ENCODE data around the gene ENTPD6. TPM values are rescaled to one million over a fixed set of nuclear protein-coding genes. Genes with fewer than 3 reads are reported as not detected.
"Not testable (repeated sequence)": the region's sequence is repeated elsewhere in the genome, so short reads cannot be mapped to it uniquely, and the experiment has no call there.

Gene ENTPD6
- 26.9 TPM for polyA plus RNA-seq

DNA sequence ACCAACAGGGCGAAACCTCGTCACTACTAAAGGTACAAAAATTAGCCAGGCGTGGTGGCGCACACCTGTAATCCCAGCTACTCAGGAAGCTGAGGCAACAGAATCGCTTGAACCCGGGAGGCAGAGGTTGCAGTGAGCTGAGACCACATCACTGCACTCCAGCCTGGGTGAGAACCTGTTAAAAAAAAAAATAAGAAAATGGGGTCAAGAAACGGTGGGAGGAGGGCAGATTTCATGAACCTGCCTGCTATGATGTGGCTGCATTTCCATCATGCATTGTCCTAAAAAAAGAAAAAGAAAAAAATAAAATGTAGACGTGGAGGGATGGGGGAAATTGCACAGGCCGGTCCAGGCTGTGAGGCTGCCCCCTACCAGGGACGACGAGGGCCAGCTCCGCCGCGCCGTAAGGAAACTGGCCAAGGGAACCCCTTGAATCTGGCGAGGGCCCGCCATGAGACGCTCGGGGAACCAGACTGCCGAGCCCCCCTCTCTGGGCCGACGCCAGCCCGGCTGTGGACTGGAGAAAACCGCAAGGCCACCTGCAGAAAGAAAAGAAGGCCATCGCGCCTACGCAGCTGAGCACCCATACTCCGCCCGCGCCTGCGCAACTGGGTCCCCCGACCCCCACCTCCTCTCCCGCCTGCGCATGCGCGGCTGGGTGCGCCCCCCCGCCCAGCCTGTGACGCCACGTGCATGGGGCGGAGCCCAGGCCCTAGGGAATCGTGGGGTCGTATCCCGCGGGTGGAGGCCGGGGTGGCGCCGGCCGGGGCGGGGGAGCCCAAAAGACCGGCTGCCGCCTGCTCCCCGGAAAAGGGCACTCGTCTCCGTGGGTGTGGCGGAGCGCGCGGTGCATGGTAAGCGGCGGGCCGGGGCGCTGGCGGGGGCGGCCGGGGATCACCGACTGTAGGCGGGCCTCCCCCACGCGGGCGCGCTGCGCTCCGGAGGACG, at the start of gene ENTPD6:
Gene ENTPD6, plus strand, starts transcription at position 699 of the 948 bp plus-strand sequence. CDS start 10,825 bp downstream, outside the sequence.
- peaks cover 19 to 28% (median 23%) of the 10 kb centered on the region in 3 donors for H3K4me1 Mint-ChIP-seq
- H3K27me3 Mint-ChIP-seq = peaks cover 3% of the 10 kb centered on the region
- peaks cover 3% of the 10 kb centered on the region for H3K36me3 Mint-ChIP-seq
- H3K27ac Mint-ChIP-seq = peak within 1 kb of the TSS; percentile 65 to 93 (median 85)
- no peaks in the 10 kb centered on the region for H3K9me3 Mint-ChIP-seq
- peak within 1 kb of the TSS; percentile 72 to 92 (median 90) for H3K4me3 Mint-ChIP-seq

DNA sequence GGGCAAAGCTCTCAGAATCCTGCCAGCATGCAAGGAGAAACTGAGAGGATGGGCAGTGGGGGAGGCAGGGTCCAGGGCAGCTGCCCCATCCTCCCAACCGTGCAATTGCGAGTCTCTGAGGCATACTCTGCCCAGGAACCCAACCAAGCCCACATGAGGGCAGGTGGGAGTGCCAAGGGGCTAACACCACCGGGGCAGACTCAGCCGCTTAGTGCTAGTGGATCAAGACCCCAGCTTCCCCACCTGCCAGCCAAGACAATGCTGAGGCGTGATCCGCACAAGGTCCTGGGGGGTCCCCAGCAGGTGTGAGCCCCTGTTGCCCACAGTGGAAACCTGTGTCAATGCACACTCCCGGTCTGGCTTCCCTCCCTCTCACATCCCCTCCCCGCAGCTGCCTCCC, 48.5 kb upstream of the ENTPD6 start:
- H3K27me3 Mint-ChIP-seq = peaks cover 23% of the 10 kb centered on the region
- H3K36me3 Mint-ChIP-seq = no peaks in the 10 kb centered on the region
- peaks cover 0 to 2% (median 0%) of the 10 kb centered on the region in 3 donors for H3K9me3 Mint-ChIP-seq
- peaks cover 0 to 4% (median 0%) of the 10 kb centered on the region in 3 donors for H3K4me1 Mint-ChIP-seq
- peak overlapping the region in 1 of 4 donors; percentile 37 for H3K4me3 Mint-ChIP-seq
- H3K27ac Mint-ChIP-seq = no peak overlapping the region

DNA sequence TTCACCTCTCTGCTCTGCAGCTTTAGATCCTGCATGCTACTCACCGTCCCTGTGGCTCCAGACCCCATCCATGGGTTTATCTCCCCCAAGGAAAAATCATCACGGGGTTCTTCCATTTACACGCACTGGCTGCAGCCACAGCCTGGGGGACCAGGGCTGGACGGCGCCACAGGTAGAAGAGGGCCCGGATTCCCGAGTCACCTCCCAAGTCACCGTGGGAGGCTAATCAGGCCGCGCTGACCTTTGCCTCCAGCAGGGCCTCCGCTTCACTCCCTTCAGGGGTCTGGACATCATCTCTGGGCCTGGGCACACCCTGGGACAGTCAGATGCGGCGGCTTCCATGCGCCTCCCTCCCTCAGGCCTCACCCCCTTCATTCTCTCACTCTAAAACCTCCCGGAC, 47.8 kb upstream of the ENTPD6 start:
- H3K4me3 Mint-ChIP-seq = peak overlapping the region in 2 of 4 donors; percentile 37 to 72

DNA sequence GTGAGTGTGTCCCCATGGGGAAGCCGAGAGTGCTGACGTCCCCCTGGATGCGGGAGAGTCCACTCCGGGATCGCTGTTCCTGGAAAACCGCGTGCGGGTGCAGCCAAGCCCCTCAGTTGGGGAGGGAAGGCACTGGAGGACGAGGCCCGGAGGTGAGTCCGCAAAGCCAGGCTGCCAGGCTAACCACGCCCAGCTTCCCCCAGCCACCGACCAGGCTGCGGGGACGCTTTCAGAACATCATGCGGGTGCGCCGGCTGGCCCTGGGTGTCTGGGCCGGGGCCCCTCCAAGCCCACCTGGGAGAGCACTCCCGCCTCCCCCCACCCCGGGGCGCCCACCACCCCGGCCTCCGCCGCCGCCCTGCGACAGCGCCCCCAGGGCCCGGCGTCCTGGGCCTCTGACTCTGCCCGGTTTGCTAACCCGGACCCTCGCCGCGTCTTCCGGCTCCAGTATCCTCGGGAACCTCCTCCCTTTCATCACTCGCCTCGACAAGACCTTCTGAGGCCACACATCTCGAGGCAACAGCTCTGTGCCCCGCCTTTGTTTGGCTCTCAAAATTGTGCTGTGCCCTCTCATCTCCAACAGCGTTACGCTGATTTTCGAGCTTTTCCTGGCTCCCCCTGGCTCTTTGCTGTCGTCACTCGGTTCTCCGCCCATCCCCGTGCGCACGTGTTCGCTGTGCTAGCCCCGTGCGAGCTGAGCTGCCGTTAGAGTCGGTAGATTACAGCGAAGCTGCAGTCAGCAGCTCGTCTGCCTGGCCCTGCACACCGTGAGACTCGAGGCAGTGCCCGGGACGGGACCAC, 47.1 kb upstream of the ENTPD6 start:
- Mint-ChIP-seq H3K9me3 (peaks cover 0 to 2% (median 0%) of the 10 kb centered on the region in 3 donors), H3K4me3 (peak overlapping the region; percentile 13 to 77 (median 64)), H3K27ac (no peak overlapping the region), H3K36me3 (no peaks in the 10 kb centered on the region), H3K27me3 (peaks cover 23% of the 10 kb centered on the region), H3K4me1 (peaks cover 0 to 4% (median 0%) of the 10 kb centered on the region in 3 donors)

More for the DNA sequence above, 47.8 kb upstream of the ENTPD6 start:
- Mint-ChIP-seq H3K4me1 (peaks cover 0 to 4% (median 0%) of the 10 kb centered on the region in 3 donors), H3K36me3 (no peaks in the 10 kb centered on the region), H3K9me3 (peaks cover 0 to 2% (median 0%) of the 10 kb centered on the region in 3 donors), H3K27me3 (peaks cover 23% of the 10 kb centered on the region), H3K27ac (no peak overlapping the region)

DNA sequence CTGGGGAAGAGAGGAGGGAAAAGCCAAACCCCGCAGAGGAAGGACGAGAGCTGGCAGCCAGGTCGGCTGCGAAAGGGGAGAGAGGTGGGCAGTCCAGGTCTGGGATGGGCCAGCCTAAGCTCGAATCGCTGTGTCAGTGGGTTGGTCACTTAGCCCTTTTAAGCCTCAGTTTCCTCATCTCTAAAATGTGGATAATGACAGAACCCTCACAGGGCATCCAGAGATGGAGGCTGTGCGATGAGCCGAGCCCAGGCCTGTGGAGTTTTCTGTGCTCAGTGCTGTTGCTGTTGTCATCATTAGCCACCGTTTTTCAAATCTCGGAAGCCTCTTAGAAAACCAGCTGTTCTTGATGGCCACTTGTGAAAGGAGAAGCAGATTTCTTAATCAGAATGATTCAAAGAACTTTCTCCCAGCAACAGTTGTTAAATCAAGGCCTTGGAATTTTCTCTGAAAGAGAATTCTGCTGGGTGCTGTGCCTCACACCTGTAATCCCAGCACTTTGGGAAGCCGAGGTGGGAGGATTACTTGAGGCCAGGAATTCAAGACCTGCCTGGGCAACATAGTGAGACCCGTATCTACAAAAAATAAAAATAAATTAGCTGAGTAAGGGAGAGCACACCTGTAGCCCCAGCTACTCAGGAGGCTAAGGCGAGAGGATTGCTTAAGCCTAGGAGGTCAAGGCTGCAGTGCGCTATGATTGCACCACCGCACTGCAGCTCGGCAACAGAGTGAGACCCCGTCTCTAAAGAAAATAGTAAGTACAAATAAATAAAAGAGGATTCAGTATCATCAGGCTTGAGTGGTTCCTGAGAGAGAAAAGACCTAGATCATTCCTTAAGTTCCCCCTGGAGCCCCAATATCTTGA, 46.3 kb upstream of the ENTPD6 start:
- H3K27ac Mint-ChIP-seq = no peak overlapping the region
- peaks cover 0 to 4% (median 2%) of the 10 kb centered on the region in 3 donors for H3K4me1 Mint-ChIP-seq
- peaks cover 23% of the 10 kb centered on the region for H3K27me3 Mint-ChIP-seq
- peak overlapping the region in 2 of 4 donors; percentile 34 to 72 for H3K4me3 Mint-ChIP-seq
- H3K36me3 Mint-ChIP-seq = no peaks in the 10 kb centered on the region
- H3K9me3 Mint-ChIP-seq = peaks cover 0 to 2% (median 0%) of the 10 kb centered on the region in 3 donors

DNA sequence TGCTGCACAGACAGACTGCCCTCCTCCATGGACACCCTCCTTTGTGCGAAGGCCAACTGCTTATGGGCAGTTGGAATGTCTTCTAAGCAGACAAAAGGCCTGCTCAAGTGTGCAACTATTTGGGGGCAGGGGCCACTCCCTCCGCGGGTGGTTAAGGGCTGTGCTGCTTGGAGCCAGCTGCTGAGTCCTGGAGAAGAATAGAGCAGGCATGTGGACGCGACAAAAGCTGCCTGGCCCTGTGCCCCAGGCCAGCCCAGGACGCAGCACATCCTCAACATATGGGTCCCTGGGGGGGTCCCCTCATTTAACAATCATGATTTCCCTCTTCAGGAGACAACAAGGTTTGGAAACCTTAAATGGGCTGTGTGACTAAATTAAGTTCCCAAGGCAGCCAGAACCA, 45.5 kb upstream of the ENTPD6 start:
- H3K4me1 Mint-ChIP-seq = peaks cover 0 to 4% (median 2%) of the 10 kb centered on the region in 3 donors
- H3K36me3 Mint-ChIP-seq = no peaks in the 10 kb centered on the region
- H3K27ac Mint-ChIP-seq = no peak overlapping the region
- H3K27me3 Mint-ChIP-seq = peaks cover 23% of the 10 kb centered on the region
- H3K4me3 Mint-ChIP-seq = no peak overlapping the region
- H3K9me3 Mint-ChIP-seq = peaks cover 0 to 2% (median 0%) of the 10 kb centered on the region in 3 donors

DNA sequence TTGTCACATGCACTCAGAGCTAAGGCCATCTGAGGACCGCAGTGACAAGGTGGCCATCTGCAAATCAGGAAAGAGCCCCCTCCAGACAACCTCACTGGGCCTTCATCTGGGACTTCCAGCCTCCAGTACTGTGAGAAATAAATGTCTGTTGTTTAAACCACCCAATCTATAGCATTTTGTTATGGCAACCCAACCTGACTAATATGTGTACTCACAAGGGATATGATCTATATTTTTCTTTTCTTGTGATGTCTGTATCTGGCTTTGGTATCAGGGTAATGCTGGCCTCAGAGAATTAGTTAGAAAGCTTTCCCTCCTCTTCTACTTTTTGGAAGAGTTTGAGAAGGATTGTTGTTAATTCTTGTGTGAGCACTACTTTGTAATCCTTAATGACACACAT, 37.5 kb upstream of the ENTPD6 start:
- H3K4me3 Mint-ChIP-seq = no peak overlapping the region
- no peak overlapping the region for H3K27ac Mint-ChIP-seq
- no peaks in the 10 kb centered on the region for H3K36me3 Mint-ChIP-seq
- H3K9me3 Mint-ChIP-seq = peaks cover 0 to 3% (median 0%) of the 10 kb centered on the region in 3 donors
- H3K27me3 Mint-ChIP-seq = peaks cover 6% of the 10 kb centered on the region
- peaks cover 2 to 5% (median 4%) of the 10 kb centered on the region in 3 donors for H3K4me1 Mint-ChIP-seq

DNA sequence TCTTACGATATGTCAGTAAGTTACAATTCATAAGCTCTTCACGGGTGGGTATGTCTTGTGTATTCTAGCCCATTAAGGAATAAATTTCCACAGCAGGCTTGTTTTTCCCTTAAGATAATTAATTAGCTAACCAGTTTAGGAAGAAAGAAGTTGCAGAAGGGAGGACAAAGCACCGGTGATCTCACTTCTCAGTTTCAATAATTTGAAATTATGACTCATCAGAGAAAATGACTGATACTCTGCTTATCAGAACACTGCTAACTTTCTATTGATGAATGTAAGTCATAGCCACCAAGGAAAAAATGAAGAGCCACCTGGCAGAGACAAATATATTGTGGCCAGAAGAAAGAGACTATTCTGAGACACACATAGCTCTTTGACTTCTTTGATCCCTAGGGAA, 35.0 kb upstream of the ENTPD6 start:
- H3K36me3 Mint-ChIP-seq = no peaks in the 10 kb centered on the region
- H3K27me3 Mint-ChIP-seq = peaks cover 9% of the 10 kb centered on the region
- H3K4me3 Mint-ChIP-seq = no peak overlapping the region
- H3K27ac Mint-ChIP-seq = no peak overlapping the region
- H3K9me3 Mint-ChIP-seq = peaks cover 0 to 16% (median 0%) of the 10 kb centered on the region in 3 donors
- peaks cover 0 to 5% (median 4%) of the 10 kb centered on the region in 3 donors for H3K4me1 Mint-ChIP-seq

DNA sequence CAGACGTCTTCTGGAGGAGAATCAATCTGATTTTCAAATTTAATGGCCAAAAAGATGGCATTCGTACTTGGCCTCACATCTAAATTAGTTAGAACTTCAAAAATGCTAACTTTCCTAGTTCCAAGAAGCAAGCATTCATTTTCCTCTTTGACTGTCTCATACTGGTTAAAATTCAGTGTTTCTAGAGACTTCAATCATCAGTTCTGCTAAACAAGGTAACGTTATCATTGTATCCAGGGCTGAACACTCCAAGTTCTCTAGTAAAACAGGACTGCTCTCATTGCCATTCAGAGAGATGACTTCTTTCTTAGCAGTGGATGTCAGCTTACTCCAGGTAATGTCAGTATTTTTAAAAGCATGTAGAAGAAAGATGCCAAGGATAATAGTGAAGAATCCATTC, 34.6 kb upstream of the ENTPD6 start:
- H3K27ac Mint-ChIP-seq = no peak overlapping the region
- H3K36me3 Mint-ChIP-seq = no peaks in the 10 kb centered on the region
- peaks cover 0 to 16% (median 0%) of the 10 kb centered on the region in 3 donors for H3K9me3 Mint-ChIP-seq
- no peak overlapping the region for H3K4me3 Mint-ChIP-seq
- H3K4me1 Mint-ChIP-seq = peaks cover 0 to 5% (median 4%) of the 10 kb centered on the region in 3 donors
- peaks cover 9% of the 10 kb centered on the region for H3K27me3 Mint-ChIP-seq

DNA sequence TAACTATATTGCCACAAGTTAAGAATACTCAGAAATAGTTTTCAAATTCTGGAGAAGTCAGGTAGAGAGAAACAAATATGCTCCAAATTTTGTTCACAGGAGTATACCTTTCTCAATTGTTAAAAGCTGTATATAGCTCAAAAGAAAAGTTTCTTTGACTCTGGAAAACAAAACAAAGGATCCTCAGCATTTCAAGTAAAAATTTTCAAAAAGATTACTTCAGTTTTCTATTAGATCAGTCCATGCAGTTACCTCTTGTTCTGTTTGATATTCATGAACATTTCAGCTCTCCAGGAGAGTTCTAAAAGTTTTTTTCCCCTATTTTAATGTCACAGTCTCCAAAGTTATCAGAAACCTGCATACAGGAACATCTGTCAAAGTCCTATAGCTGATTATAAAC, 30.4 kb upstream of the ENTPD6 start:
- Mint-ChIP-seq H3K27me3 (peaks cover 18% of the 10 kb centered on the region), H3K36me3 (no peaks in the 10 kb centered on the region), H3K27ac (no peak overlapping the region), H3K4me3 (no peak overlapping the region), H3K4me1 (peaks cover 0 to 5% (median 4%) of the 10 kb centered on the region in 3 donors), H3K9me3 (peaks cover 0 to 16% (median 3%) of the 10 kb centered on the region in 3 donors)

DNA sequence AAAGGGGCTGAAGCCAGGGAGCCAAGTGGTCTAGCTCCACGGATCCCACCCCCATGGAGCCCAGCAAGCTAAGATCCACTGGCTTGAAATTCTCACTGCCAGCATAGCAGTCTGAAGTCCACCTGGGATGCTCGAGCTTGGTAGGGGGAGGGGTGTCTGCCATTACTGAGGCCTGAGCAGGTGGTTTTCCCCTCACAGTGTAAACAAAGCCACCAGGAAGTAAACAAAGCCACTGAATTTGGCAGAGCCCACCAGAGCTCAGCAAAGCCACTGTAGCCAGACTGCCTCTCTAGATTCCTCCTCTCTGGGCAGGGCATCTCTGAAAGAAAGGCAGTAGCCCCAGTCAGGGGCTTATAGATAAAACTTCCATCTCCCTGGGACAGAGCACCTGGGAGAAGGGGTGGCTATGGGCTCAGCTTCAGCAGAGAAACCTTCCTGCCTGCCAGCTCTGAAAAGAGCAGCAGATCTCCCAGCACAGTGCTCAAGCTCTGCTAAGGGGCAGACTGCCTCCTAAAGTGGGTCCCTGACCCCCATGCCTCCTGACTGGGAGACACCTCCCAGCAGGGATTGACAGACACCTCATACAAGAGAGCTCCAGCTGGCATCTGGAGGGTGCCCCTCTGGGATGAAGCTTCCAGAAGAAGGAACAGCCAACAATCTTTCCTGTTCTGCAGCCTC, 29.3 kb upstream of the ENTPD6 start:
- not testable (repeated sequence) for H3K4me3 Mint-ChIP-seq, H3K4me1 Mint-ChIP-seq, H3K36me3 Mint-ChIP-seq, H3K27ac Mint-ChIP-seq
- Mint-ChIP-seq H3K27me3 (peaks cover 17% of the 10 kb centered on the region), H3K9me3 (peaks cover 0 to 16% (median 3%) of the 10 kb centered on the region in 3 donors)

DNA sequence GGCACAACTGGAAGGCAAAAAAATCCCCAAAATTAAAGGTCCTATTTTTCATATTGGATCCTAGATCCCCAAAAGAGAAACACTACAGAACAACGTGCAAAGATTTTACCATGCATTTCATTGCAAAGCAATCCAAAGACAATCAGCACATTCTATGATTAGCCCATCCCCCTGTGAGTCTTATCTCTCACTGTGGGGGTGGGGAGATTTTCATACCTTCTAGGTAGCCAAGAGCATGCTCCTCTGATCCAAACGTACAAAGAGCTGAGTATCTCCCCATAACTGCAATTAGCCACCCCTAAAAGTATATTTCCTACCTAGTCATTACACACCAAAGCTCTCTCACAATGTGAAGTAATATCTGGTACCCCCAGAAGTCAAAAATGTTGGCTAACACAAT, 22.2 kb upstream of the ENTPD6 start:
- no peaks in the 10 kb centered on the region for H3K4me1 Mint-ChIP-seq
- H3K36me3 Mint-ChIP-seq = no peaks in the 10 kb centered on the region
- peaks cover 2% of the 10 kb centered on the region for H3K27me3 Mint-ChIP-seq
- peaks cover 0 to 14% (median 2%) of the 10 kb centered on the region in 3 donors for H3K9me3 Mint-ChIP-seq
- no peak overlapping the region for H3K4me3 Mint-ChIP-seq
- H3K27ac Mint-ChIP-seq = no peak overlapping the region

DNA sequence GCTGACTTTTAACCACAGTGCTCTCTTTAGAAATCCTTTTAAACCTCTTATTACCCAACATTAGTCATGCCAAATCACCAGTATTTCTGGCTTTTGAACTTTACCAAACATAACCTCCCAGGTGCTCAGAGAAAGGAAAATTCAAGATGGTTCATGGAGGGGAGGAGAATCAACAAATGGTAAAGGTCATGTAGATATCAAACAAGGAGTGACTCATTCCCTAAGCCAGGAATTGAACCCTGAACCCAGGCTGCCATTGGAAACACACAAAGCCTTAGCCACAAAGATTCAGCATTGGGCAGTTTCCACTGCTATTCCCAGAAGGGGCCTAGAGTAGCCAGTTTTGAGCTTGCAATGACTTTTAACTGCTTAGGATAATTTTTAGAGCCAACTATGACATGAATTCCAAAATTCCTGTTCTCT, 21.6 kb upstream of the ENTPD6 start:
- Mint-ChIP-seq H3K27ac (no peak overlapping the region), H3K36me3 (no peaks in the 10 kb centered on the region), H3K9me3 (peaks cover 0 to 14% (median 0%) of the 10 kb centered on the region in 3 donors), H3K4me3 (no peak overlapping the region), H3K27me3 (peaks cover 2% of the 10 kb centered on the region), H3K4me1 (no peaks in the 10 kb centered on the region)

DNA sequence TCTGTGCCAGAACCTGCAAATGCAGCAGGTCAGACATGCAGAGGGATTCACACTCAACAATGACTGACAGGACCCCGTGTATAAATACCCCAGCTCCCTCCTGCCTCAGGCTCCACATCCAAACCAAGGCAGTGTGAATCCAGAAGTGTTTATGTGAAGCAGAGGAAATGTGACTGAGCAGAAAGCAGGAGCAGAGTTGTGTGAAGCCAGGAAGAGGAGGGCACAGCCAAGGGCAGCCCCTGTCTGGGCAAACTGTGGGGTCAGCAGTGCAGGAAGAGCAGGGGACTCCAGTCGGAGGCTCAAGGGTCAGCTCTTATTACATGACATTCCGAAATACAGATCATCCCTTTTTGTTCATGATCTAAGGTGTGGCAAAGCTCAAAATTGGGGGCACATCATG, 19.3 kb upstream of the ENTPD6 start:
- Mint-ChIP-seq H3K4me1 (no peaks in the 10 kb centered on the region), H3K9me3 (peaks cover 0 to 14% (median 0%) of the 10 kb centered on the region in 3 donors), H3K27me3 (no peaks in the 10 kb centered on the region)

More for the DNA sequence above, 19.3 kb upstream of the ENTPD6 start:
- Mint-ChIP-seq H3K4me3 (no peak overlapping the region), H3K27ac (no peak overlapping the region), H3K36me3 (no peaks in the 10 kb centered on the region)
